Brain pericyte (primary cell): ENCODE measurements around the gene LHX3.

Experiments
- DNase-seq: peaks from one replicate; pipeline ENCODE4 v3.0.0-alpha.2; 2012; ENCODE audit warnings: low read depth, low spot score

LHX3 gene

DNA sequence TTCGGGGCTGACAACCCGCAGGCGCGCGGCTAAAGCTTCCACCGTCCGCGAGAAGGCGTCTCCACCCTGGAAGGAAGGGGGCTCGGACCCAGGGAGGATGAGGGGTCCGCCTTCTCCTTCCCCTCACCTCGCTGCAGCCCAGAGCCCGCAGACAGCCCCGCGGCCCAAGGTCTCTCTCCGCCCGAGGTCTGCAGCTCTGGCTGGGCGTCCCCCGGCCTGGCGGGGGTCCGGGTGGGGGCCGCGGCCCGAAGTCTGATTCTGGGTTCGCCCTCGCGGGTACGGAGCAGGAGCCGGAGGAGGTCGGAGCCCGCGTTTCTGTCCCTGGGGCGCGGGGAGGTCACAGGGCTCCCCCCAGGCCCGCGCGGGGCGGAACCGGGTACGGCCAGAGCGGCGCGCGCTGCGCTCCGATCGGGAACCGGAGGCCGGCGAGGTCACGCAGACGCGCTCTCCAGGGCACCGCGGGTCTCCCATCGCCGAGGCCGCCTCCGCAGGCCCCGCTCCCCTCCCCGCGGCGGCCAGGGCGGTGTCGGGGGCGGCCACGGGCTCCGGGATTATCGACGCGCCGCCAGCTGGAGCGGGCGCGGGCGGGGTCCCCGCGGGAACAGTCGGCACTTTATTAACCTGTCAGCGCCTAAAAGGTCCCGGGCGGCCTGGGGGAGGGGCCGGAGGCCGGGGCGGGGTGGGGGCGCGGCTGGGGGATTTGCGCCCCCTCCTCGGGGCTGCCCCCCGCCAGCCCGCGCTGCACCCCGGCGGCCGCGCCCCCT is 11.6 kb downstream of the LHX3 start:
- DNase-seq: no peak

DNA sequence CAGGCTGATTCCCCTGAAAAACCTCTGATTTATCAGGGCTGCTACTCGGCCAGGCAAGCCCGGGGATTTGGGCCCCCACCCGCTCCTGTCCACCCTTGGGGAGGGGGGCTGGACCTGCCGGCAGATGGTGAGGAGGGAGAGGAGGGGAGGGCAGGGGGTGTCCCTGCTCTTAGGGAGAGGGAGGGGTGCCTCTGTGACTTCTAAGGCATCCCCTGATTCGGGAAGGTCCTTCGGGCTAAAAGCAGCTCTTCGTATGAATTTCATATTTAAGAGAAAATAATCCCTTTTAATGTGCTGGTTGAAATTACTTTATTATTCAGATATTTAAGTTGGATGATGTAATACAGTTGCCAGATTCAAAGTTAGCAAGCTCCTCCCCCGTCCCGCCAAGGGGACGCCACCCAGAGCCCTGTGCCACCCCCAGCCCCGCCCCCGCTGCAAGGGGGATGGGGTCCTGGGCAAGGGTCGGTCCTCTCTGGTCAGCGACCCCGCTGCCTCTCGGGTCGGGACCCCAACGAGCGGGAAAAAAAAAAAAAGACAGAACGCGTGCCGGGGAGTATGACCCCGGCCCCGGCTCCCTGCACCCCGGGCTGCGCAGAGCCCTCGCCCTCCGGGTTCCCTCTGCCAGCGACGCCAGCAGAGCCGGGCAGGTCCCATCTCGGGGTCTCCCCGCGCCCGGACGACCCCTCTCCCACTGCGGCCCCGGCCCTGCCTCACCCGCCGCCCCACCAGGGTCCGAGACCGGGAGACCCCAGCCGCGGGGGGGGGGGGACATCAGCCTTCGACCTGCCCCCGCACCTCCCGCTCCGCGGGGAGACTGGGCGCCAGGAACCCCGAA is 12.4 kb downstream of the LHX3 start:
- no peak for DNase-seq

DNA sequence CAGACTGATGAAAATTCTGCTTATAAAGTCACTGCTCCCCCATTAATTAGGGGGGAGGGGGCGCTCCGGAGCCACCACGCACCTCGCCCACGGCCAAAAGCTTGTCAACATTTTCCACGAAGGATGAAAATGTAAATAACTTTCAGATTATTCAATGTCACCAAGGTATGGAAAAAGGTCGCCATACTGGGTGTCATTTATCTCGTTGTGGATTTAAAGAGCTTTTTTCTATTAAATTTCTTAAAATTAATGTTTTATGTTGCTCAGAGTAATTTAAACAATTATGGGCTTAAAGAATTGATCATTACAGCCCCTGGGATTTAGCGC is 13.0 kb downstream of the LHX3 start:
- no peak for DNase-seq

DNA sequence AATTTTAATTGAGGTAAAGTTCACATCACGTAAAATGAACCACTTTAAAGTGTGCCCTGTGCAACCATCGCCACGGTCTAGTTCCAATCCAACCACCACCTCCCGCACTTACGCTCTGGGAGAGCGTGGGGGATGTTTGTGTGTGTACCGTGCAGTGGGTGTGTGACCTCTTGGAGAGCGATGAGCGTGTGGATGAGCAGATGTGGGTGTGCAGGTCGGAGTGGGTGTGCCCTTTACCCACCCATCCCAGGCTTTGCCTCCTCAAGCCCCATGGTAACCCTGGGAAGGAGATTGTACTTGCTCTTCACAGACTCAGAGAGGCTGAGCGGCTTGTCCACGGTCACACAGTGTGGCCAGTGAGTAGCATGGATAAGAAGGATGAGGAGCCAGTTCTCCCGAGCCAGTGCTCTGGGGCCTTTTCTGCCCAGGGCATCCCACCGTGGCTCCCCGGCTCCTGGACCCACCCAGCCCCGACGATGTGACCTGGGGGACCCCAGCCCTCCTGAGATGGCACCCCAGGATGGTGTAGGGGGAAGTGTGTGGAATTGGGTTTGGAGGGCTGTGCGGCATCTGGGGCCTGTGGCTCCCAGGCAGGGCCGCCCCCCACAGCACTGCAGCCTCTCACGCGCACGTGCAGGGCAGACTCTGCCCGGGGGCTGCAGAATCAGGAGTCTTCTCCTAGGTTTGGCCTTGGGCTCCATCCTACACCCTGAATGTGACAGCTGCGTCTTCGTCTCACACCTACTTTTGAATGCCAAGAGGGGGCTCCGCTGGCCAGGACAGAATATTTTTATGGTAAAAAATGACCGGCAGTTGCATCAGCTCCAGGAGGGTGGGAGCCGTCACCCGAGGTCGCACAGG is 13.6 kb downstream of the LHX3 start:
- no peak for DNase-seq

DNA sequence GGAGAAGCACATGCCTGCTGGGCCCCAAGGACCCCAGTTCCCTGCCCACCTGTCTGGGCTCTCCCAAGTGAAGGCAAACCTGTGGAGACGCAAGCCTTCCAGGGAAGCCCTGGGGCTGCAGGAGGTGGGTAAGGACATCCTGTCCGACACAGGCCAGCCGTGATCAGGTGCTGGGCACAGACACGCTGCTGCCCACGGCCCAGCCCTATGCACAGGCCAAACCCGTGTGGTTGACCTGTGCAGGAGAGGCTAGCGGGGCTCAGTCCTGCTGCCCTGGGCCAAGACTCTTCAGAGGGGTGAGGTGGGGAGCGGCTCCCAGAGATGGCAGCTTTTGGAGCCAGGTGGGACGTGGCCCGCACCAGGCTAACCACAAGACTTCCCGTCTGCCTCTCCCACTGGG is 14.3 kb downstream of the LHX3 start:
- no peak for DNase-seq

DNA sequence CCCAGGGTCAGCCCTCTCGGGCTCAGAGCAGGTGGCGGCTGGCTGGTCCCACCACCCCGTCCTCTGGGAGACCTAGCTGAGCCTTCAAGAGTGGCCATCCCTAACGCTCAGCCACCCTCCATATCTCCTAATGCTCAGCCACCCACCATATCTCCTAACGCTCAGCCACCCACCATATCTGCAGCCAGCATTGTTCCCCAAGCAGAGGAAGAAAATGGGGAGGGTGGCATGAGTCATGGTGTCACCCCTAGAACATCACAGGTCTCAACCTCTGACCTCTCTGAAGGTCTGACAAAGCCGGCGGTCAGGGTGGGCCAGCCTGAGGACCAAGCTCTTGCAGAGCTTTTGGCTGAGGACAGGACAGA is 14.7 kb downstream of the LHX3 start:
- no peak for DNase-seq

DNA sequence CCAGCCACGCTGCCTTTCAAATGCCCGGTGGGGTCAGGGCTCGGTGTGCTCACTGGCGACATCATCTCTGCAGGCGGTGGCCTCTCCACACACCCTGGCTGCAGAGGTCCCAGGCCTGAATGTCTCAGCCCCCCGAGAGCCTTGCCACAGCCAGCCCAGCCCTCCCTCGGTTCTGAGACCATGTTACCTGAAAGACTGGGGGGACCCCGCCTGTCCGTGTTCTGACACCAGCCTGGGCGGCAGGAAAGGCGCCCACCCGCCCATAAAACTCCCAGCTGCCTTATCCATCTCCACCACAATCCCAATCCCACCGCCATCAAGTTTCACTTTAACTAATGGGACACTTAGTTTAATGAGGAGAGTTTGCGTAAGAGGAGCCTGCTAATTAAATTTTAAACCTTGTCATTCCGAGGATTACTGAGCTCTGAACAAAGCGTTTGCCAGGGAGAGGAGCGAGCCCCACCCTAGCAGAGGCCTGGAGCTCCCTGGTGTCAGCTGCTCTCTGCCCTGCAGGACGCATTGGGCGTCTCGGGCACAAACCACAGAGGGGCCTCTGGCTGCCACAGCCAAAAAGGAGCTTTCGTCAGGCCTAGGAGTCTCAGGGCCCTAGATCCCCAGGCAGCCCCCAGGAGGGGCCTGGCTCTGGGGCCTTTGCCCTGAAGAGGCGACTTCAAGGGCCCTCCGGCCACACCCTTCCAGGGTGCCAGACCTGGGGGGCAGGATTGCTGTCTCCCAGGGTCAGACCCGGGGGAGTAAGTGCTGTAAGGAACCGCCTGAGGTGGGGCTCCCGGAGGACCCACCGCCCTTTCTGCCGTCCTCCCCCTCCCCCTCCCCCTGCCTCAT is 15.3 kb downstream of the LHX3 start:
- no peak for DNase-seq

DNA sequence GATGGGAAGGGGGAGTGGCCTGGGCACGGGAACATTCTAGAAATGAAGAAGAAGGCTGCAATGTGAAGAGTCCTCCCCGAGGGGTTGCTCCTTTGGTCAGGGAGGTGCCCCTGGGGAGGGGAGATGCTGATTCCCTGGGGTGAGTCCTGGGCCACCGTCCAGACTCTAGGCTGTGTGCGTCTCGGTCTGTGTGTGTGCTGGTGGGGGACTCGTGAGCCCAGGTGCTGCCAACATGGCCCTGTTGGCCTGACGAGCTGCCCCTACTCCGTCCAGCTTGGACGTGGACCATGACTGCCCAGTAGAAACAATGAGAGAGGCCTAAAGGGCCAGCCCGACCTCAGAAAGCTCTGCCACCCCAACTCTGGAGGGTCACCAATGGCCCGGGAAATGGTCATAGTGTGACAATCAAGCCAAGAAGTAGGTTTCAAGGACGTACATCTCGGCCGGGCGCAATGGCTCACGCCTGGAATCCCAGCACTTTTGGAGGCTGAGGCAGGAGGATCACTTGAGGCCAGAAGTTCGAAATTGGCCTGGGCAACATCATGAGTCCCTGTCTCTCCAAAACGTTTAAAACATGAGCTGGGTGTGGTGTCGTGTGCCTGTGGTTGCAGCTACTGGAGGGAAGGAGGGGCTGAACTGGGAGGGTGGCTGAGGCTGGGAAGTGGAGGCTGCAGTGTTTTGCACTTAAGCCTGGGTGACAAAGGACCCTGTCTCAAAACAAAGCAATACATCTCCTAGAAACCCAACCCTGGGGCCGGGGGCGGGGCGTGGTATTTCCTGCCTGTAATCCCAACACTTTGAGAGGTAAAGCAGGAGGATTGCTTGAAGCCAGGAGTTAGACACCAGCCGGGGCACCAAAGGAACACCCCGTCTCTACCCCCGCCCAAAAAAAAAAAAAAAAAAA is 17.0 kb downstream of the LHX3 start:
- DNase-seq: no peak

DNA sequence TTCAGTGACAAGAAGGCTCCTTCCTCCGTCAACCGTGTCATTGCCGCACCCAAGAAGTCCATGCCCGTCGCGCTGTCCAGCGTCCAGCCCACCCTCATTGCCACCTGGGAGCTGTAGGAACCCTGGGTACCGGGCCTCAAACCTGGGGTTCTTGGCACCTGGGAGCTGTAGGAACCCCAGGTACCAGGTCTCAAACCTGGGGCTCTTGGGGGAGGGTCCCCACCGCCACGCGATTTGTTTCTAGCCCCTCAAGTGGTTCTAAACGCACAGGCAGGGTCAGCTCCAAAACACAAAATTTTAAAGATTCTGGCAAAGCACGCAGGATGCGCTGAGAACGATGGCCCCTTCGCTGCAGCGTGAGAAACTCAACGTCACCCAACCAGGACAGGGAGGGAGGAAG is 17.7 kb downstream of the LHX3 start:
- no peak for DNase-seq

DNA sequence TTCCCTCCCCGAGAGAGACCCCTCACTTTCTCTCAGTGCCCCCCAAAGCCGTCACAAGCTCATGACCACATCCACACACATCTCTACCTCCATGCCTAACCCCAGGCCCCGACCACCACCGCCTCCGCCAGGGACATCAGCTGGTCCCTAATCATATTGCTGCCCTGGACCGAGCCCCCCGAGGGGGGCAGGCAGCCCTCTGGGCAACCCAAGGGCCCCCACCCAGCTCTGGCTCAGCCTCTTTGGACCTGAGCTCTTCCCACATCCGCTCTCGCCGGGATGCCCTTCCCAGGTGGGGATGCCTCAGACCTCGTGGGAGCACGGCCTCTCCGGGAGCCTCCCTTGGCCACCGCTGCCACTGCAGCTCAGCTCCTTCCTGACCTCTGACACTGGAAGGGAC is 18.5 kb downstream of the LHX3 start:
- DNase-seq: no peak

DNA sequence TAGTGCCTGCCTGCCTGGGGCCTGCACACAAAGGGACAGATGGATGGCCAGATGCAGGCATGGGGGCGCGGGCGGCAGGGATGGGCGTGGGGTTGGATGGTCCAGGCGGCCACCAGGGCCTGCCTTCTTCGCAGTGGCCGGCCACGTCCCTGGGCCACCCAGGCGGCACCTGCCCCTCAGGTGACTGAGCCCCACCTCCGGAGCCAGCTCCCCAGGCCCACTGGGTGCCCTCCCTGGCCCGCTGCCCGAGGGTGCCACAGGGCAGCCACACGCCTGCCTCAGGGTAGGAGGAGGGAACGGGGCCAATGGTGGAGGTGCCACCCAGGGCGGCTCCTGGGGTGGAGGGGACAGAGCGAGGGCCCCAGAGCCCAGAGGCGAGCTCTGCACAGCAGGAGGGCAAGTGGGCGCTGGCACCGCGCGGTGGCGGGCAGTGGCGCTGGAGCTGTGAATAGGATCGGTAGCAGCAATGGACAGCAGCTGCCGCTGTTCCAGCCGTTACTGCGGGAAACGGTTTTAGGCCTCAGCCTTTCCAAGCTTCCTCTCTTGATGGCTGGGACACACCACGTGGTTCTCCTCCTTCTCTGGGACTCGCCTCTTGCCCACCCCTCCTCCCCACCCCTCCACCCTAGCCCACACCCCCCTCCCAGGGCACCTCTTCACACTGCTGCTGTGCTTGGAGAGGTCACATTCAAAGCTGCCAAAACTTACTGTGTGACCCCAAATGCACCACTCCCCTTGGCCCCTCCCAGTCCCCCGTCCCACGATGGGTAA is 19.1 kb downstream of the LHX3 start:
- no peak for DNase-seq

DNA sequence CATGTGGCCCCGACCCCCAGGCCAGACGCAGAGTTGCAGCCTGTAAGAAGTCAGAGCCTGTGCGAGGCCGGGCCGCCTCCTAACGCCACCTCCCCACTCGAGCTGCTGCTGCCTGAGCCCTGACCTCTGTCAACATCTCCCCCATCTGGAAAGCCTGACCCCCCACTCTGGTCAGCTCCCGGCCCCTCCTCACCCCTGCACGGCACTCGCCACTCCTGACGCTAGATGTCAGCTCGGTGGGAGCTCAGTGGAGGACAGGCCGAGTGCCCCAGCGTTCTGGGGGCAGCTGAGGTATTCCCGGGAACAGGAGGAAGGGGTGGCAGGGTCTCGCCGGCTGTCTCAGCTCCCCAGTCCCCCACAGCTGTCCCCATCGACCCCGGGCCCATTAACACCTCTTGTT is 19.9 kb downstream of the LHX3 start:
- no peak for DNase-seq

DNA sequence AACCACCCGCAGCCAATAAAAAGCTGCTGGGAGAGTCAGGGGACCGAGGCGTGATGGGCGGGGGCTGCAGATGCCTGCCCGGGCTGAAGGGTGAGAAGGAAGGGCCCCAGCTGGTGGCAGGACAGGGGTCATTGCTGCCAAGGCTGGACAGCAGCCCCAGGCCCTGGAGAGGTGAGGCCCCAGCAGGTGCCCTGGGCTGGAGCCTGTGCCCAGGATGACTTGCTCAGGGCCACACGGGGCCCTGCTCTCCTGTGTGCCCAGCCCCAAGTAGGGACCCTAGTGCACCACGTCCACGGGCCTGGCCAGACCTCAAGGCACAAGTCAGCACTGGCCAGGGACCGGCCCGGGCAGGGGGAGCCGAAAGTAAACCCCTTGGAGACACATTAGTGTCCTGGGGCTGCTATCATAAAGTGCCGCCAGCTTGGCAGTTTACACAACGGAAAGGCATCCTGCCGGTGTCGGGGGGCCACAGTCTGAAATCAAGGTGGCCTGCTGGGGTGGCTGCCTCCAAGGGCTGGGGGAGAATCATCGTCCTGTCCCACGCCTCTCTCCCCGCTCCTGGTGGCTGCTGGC is 22.0 kb downstream of the LHX3 start:
- DNase-seq: no peak

DNA sequence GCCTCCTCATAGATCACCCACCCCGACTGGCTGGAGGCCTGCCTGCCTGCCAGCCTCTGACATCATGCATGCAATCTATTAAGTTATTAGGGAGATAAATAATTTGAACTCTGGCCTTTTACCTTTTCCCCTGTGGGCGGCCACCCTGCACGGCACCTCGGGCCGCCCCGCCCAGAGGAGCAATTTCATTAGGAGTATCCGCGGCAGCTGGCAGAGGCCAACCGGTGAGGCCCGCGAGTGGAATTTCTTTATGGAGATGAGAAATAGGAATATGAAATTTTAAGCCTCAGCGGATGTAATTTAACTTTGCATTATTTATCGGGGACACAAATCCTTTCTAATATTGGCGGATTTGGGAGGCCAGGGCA is 22.5 kb downstream of the LHX3 start:
- no peak for DNase-seq

DNA sequence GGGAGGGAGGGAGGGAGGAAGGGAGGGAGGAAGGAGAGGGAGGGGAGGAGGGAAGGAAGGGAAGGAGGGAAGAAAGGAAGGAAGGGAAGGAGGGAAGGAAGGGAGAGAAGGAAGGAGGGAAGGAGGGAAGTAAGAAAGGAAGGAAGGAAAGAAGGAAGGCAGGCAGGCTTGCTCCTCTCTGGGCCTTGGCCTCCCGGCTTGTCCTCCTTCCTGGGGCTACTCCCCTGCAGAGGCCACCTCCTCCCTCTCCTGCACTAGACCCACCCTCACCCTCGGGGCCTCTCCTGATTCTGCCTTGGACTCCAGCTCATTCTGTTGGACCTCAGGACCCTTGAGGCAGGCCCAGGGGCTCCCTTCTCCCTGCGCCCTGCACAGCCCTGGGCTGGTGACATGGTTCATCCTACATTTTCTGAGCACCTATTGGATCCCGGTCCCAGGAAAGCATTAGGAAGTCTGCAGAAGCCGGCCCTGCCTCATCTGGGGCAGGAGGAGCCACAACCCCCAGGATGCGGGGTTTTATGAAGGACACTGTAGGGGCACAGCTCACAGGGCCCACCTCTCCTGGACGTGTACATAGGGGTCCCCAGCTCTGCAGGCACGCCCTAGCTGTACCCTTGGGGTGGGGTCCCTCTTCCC is 23.0 kb downstream of the LHX3 start:
- no peak for DNase-seq

DNA sequence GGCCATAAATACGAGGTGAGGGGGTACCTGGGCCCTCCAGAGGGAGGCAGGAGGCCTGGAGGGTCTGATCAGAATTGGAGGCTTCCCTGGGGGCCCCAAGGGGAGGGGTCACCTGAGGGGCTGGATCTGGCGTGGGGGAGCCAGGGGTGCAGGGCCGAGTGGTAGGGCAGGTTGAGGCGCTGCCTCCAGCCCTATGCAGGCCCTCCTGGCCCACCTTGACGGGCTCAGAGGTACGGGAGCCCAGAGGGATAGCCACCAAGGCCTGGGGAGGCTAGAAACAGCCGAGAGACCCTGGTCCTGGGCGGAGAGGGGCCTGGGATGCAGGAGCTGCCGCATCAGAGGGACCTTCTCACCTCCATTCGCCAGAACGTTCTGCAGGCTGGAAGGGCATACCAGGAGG is 24.3 kb downstream of the LHX3 start:
- DNase-seq: no peak

DNA sequence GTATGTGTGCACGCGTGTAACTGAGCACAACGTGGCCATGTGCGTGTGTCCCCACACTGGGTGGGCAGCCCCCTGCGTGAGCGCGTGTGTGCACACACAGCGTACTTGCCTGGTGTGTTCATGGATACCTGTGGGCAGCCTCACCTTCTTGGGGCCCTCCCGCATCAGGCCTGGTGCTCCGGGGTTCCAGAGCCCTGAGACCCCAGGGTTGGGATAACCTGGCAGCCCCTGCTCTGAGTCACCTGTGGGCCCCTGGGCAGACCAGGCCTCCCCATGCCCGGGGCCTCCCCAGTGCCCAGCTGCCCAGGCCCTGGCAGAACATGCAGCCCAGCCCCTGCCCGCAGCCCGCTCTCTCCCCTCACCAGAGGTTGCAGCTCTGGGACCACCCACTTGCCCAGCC is 25.2 kb downstream of the LHX3 start:
- no peak for DNase-seq

DNA sequence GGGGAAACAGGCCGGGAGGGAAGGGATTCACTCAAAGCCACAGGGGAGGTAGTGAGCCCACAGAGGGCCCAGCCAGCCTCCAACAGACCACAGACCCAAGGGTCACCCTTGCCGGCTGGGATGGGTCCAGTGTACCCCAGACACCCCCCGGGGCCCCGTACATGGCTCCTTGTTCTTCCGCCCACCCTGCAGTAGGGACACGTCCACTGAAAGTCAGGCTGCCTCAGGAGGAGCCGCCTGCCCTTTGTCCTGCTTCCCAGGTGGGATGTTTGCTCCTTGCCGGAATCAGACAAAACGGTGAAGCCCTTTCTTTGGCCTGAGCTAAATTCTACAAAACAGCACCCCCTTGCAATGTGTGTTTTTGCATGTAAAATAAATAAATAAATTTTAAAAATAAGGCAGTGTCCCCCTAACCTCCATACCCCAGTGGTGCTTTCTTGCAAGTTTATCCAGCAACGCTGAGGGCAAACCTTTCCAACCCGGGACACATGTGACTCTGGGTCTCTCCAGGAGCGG is 25.8 kb downstream of the LHX3 start:
- no peak for DNase-seq

DNA sequence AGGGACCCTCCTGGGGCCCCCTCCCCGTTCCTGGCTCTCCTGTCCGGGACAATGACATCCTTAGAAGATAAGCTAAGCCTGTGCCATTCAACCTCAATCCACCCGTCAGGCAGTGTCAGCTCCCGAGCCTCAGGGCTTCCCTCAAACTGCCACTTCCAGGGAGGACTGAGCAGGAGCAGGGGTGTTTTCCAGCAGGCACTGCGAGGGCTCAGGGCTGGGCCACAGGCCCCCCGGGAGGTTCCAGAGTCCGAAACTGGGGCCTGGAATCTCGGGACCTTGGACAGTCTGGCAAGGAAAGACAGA is 26.2 kb downstream of the LHX3 start:
- DNase-seq: no peak
